Activated CD8-positive, alpha-beta memory T cell treated with anti-CD3 and anti-CD28 coated beads, Interleukin-2, amount 50 U/mL, for 1 hour (primary cell): ENCODE data around the gene CDC14B.

Experiments
- DNase-seq: peaks from one replicate; pipeline ENCODE4 v3.0.0-alpha.2; 2020; ENCODE audit errors: extremely low read depth

Gene CDC14B

DNA sequence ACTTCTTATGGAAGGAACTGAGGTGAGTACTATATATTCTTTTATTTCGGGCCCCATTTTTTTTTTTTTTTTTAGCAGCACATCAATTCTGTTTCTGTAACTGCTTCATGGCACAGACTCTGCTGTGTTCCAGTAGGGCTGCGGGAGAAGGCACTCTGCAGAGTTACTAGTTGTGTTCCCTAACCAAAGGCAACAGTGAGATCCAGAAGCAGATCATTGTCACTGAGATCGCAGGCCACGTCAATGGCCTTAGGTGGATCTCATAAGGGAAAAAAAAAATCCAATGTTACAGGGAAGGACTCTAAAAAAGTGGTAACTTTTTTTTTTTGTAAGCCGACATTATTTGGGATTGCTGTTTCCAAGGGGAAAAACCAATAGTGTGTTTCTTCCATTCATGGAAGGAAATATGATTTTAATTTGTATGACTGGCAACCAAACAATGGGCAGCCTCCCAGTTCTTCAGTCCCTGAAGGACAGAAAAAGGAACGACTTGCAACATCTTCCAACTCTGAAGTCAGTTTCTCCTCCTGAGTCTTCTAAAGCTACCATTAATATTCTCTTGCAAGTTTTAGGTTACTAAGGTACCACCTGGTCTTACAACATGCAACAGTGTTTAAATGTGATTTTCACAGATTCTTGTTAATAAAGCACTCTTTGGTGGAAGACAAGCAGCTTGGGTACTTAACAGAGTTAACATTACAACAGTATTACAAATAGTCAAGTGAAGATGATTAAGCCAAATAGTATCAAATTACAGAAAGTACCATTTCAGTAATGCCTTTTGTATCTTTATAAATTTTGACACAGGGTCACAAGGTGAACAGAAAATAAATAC lies 116.9 kb downstream of the CDC14B start:
- no peak for DNase-seq

DNA sequence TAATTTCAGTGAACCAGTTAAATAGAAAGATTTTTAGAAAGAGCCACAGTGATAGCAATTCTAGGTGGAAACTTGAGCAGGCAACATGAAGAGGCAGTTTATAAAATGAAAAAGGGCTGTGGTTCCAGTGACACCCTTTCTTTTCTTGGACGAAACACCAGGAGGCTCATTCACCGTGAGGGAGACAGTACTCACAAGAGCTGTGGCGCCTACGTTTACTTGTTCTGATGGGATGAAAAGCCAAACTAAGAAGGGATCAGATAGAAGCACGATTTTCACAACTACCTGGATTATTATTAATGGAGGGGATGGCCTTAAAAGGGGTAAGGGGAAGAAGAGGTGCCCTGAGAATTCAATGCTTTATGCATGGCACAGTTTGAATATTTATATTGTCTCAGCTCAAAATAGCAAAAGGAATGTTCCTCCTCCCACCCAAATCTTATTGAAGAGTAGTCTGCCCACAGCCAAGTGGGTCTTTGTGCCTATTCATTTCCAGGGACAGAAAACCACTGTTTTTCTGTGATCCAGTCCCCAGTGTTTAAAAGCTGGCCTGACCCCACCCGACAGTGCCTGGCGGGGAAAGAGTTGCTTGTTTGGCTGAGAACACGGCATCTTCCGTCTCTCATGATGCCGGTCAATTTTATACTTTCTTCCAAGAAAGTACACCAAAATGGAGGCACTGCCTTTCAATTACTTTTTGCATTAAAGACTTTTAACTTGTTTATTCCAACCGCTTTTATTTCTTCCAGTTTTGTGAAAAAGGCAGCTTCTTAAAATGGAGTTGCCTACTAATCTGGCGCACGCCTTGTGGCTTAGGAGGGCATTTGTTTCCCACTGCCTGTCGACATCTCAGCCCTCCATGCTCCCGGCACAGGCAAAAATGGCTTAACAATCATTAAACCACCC lies 117.8 kb downstream of the CDC14B start:
- no peak for DNase-seq

DNA sequence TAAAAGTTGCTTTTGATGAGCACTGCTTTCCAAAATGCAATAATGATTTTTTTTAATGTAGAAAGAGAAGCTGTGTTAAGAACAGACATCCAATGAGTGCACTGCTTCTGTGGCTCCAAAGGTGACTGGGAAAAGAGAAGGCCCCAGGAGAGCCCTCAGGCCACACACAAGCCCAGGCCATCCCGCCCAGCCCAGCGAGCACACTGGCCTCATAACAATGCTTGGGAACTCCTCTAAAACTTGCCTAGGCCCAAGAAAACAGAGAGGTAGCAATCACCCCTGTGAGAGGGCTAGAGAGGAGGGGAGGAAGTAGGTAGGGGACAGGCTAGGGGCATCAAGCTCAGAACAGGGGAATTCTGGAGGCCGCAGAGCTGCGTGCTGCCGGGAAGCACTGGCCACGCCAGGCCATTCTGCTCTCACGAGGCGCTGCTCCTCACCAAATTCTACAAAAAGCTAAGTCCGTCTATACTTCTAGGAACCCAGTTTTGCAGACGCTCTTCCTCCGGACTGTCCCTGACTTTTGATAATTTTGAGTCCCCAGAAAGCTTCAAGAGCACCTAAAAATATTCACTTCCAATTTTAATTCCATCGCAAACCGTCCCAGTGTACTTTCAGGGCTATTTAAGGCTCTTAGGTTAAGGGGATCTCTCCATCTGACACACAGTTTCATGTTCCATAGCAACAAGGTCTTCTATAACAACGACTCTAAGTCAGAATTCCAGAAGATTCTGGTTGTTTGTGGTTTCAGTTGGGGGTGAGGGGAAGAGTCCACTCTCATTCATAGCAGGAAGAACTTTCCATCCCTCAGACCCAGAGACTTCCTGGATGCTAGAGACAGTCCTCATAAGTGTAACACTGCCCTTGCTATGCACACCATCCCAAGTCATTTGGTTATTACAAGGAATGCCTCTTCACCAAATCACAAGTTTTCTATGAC lies 118.7 kb downstream of the CDC14B start:
- DNase-seq: no peak

DNA sequence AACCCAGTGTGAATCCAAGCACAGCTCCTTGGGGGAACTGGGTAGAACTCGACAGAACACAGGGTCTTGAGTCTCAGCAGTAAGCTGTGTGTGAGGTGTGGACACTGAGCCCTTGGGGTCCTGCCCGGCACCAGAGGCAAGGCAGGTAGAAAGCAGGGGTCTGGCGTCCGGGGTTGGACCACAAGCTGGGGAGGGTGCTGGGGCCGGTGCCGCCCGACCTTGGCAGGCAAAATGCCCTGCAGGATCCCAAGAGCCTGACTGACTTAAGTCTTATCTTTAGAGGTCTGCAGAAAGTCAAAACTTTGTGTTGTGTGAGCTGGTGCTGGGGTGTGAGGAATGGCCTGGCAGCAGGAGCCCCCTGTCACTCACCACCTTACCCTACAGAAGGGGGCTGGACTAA lies 120.4 kb downstream of the CDC14B start:
- no peak for DNase-seq

DNA sequence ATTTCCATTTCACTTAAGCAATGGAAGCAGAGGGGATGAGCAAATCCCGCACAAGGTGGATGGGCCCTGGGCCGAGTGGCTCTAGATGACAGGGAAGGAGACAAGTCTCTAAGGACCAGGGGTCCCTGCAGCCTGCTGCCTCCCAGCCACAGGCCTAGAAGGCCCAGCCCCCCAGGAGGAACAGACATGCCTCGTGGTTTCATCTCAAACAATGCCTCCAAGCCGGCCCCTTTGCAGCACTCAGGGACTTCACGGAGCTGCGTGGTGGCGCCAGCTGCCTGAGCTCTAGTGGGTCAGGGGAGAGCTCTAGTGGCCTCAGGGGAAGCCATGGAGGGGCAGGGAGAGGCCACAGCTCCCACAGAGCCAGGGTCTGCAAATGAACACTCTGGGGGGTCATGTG lies 120.8 kb downstream of the CDC14B start:
- no peak for DNase-seq

DNA sequence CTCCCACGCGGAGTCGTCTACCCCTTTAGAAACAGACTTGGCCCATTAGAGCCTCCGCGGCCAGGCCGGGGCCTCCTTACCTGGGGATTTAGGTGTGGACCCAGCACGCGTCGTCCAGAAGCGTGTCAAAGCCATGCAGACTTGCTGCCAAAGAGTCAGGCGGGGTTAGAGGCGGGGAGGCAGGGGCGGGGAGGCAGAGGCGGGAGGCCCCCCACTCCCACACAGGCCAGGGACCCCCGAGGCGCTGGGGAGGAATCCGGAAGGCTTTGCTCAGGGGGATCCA lies 122.6 kb downstream of the CDC14B start:
- DNase-seq: no peak

DNA sequence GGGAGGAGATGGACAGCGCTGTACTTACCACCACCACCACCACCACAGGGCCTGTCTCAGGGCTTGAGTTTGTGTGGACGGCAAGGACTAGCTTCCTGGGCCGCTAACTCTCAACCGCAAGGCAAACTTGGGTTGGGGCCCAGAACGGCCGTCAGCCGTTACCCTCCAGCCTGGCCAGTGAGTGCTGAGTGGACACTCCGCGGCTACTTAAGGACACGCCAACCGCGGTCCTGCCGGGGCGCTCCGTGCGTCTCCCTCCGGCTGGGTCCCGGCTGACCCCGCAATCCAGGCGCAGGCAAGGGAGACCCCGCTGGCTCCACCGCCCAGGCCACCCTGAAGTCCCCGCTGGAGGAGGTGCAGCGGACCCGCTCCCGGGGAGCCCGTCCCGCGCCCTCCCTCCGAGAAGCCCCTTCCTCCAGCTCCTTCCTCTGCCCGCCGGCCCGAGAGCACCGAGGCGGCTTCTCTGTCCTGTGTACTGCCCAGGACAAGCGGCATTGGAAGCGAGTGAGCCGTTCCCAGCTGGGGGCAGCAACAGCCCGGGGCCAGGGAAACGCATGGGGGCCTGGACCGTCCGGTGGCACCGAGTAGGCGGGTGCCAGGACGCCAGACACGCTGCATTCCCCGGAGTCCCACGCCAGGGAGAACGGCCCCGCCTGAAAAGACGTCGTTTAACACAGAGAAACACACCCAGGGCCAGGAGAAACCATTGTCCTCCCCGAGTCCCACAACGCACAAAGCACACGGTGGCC lies 123.1 kb downstream of the CDC14B start:
- no peak for DNase-seq

DNA sequence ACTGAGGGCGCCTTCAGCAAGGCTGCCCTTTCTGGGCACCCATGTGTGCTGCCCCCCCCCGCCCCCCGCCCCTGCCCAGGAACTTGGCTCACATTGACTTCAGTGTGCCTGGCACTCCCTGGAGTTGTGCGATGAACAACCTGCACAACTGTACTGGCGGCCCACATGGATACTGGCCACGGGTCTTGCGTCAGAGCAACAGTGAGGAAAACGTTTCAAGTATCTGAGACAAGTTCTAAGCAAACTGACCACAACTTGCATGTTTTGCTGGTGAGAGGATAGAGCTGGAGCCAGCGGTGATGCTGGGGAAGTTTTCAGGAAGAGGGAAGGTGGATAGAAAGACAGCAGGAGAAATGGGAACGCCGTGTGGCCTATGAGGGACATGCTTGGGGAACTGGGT lies 124.3 kb downstream of the CDC14B start:
- DNase-seq: no peak

DNA sequence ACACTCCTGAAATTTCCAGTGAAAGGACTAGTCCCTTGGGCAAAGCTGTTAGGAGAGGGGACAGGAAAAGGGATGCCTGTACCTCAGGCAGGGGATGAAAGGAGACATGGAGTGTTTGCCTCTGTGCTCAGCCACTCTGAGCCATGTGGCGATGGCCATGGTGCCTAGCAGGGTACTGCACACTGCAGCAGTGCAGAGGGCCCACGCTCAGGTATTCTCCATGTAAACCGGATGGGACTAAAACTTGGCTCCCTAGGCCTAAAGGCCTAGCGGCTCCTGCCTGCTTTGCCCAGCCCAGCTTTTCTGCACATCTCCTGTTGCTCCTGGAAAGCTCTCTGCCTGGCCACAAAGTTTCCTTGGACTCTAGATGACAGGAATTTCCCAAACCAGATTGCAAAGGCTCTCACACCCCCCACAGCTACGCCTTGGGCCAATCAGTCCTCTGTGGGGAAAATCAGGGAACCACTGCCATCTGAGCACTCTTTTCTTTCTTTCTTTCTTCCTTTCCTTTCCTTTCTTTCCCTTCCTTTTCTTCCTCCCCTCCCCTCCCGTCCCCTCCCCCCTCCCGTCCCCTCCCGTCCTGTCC lies 125.3 kb downstream of the CDC14B start:
- DNase-seq: no peak

DNA sequence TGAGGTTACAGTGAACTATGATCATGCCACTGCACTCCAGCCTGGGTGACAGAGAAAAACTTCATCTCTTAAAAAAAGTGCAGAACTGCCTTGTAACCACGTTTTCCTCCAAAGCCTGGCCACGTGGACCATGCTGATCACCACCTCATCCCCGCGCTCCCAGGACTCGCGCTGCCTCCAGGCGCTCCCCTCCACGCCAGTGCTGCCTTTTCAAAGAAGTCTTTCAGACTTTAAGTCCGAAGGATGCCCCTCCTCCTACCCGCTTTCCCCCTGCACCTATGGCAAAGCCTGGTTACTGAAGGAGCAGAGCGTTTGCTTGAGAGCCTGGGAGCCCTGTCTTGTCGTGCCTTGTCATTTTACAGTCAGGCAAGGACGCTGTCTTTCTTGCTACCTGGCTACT lies 125.9 kb downstream of the CDC14B start:
- DNase-seq: no peak

DNA sequence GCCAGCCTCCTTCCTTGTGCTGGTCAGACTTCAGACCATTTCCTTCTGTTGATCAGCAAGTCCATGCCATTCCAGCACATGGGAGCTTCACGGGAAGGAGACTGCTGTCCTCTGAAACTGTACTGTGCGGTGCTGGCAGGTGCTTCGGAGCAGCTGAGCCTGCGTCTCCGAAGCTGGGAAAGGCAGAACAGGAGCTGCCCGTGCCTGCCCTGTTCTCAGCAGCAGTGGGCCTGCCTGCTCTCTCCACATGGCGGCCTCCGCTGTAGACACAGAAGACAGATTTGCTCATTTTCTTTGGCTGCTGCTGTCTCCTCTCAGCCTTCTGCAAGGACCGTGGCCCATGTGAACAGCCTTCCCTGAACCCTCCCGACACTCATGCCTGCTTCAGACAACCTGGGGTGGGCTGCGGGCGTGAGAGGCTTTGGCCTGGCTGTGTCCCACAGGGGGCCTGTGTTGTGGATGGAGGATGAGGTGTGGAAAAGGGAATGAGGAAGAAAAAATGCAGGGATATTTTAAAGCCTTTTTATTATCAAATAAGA lies 126.6 kb downstream of the CDC14B start:
- no peak for DNase-seq

DNA sequence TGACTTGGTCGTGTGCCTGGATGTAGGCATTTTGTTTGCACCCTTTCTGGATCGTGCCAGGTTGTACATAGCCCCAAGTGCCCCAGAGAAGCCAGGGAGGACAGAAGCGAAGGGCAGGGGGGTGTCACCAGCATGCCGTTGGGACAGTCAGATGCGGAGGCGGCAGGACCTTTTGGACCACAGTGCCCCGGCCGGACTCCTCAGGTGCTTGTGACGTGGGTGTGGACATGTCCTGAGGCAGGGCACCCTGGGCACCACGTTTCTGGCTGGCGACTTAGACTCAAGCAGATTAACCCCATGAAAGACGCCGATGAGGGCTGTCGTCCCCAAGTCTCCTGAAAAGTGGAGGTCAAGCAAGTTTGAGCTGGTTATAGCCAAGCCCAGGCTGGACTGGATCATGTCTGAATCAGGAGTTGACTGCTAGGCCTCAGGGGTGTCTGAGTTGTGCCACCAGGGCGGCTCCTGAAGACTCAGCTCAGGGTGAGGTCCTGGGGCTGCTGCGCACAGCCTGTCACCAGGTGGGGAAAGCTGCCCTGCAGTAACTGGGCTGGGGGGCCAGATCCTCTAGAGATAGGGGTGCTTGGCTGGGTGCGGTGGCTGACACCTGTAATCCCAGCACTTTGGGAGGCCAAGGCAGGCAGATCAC lies 127.6 kb downstream of the CDC14B start:
- no peak for DNase-seq

DNA sequence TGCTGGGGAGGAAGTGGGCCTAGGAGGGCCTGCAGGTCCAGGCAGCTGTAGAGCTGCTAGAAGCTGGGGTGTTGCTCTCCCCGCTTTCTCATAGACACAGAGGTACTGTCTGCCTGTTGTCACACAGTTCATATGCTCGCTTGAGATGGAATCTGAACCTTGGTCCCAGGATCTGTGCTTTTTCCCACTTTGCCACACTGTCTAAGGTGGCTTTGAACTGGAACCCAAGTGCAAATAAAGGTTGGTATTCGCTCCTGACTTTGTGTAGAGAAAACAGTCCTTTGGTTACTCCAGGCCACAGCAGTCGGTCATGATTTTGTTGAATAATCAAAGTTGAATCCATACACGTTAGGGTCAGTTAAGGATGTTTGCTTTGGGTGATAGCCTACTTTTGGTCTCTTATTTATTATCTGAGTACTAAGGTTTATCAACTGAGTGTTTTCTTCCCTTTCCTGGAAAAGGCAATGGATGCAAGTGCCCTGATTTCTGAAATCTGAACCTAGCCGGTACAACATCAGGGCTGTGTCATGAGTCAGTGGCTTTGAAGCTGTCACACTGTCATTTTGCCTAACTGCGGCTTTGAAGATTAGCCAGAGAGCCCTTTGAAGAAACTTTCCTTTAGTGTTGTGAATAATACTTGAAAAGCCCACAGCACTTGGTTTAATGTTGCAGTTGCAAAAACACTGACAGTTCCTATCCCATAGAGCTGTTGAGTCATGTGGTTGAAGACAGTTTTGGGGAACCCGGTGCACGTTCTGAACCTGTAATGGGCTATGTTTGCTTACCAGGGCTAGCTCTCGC lies 128.4 kb downstream of the CDC14B start:
- DNase-seq: peak; percentile 4

DNA sequence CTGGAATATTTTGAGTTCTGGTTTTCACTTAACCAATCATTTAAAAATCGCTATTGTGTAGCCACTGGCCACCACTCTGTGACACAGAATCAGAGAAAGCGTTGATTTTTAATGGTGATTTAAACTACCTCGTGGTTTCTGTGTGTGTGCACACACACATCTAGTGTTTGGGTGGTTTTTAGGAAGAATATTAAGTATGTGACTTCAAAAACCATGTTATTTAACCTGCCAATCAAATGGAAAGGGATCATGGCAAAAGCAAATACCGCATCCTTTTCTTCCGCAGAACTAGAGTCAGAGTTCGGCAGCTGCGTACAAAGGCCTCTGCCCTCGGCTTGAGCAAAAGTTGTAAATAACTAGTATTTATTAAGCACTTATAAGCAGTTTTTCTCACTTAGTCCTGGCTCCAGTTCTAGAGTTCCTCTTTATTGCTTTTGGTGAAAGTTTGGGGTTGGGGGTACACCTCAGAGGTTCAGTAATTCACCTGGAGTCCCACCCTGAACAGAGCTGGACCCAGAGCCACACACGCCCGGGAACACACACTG lies 129.0 kb downstream of the CDC14B start:
- no peak for DNase-seq

DNA sequence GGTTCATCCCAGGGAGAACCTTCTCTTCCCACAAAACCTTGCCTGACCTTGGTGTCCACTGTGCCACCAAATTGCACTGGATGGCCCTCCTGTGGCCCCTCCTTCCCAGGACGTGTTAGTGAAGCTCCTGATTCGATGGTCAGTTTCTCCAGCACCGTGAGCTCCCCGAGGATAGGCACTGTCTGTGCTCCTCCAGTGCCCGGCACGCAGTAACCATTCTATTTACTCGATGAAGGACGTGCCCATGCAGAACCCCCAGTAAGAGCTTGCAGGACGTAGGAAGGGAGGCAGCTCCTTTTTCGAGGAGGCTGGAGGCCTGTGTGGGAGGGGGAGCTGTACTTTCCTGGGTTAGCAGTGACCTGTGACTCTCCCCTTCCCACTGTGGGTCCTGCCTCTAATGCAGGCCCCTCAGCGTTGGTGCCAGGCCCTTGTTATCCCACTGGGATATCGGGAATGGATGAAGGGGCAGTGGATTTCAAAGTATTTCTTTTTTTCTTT lies 130.1 kb downstream of the CDC14B start:
- no peak for DNase-seq

DNA sequence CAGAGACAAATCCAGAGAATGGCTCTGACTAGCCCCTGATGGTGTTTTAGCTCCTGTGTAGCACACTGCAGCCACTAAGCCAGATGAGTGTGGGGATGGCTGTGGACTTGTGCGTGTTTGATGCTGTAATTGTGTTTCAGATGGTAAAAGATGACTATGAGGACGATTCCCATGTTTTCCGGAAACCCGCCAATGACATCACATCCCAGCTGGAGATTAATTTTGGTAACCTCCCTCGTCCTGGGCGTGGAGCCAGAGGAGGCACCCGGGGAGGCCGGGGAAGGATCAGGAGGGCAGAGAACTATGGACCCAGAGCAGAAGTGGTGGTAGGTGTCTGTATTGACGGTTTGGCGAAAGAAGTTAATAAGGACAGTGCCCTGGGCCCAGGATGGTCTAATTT lies 131.7 kb downstream of the CDC14B start:
- DNase-seq: no peak

DNA sequence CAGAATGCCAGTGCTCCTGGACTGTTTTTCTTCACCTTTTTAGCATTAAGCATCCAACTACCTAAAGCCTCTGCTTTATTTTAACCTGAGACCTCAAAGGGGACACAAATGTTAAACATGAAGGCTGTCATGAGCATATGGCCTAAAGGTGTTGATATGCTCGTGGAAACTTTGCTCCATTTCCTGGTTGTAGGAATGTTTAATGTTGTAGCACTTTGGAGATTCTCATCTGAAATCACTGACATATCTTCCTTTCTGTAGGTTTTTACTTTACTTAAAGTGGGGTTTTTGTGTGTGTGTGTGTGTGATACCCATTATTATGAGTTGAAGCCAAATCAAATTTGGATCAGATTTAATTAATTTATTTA lies 132.6 kb downstream of the CDC14B start:
- DNase-seq: no peak

DNA sequence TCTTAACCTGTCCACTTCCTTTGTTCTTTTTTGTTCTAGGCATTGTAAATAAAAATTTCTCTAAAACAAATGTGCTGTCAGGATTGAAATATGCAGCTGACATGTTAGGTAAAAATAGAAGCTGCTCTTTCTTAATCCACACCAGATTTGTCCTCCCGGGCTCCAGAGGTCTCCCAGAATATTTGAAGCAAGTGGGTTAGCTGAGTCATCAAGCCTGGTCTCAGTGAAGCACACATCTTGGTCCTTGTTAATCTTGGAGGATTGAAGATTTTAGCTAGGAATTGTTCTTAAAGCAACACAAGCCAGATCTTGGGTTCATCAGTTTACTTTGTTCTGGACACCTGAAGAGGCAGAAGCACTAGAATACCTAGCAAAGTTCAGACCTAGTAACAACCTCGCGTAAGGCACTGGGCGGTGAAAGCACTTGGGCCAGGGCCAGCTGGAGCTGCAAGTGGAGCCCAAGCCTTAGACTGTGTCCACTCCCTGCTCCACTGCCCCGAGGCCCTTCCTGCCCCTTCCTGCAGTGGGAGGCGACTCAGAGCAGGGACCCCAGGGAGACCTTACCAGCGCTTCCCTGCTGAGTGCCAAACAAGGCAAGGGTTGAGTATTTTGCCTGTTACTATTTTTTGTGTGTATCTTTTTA lies 133.1 kb downstream of the CDC14B start:
- DNase-seq: no peak
